Skeletal muscle cell (primary cell): ENCODE data around the gene PPM1B.

Experiments
- DNase-seq: peaks from one replicate; pipeline ENCODE4 v3.0.0-alpha.2; 2010; ENCODE audit warnings: low read depth
- H3K4me3 ChIP-seq: 2 replicates; pipeline ENCODE4 v1.5.1; 2011; ENCODE audit warnings: low read depth, mild to moderate bottlenecking, control low read depth, low read length, moderate library complexity

Gene PPM1B

DNA sequence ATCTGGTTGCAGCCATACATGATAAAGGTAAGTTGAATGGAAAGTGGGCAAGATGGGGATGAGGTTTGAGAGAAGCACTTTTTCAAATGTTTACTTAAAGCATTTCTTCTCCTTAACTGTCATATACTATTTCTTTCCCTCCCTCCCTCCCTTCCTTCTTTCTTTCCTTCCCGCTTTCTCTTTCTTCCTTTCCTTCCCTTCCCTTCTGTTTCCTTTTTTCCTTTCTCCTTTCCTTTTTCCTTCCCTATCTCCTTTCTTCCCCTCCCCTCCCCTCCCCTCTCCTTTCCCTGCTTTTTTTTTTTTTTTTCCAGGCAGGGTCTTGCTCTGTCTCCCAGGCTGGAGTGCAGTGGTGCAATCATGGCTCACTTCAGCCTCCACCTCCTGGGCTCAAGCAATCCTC is 112.2 kb downstream of the PPM1B start:
- no peak for DNase-seq
- no peak overlapping the region for H3K4me3 ChIP-seq
